GM23248 (cell line): Measurements from ENCODE around the gene DOK5. TPM values are rescaled to one million over a fixed set of nuclear protein-coding genes. Genes with fewer than 3 reads are reported as not detected.

ENCODE experiments used
- DNase-seq: peaks from one replicate; pipeline ENCODE4 v3.0.0-alpha.2; 2015
- H2AFZ ChIP-seq: fragments of 200-600 bp; sonication (generic); 2 replicates; pipeline ENCODE4 v1.6.1; 2016; ENCODE audit warnings: antibody characterized with exemption
- H3F3A ChIP-seq: fragments of 200-600 bp; sonication (generic); 2 replicates; pipeline ENCODE4 v1.6.1; 2016; ENCODE audit warnings: mild to moderate bottlenecking, antibody characterized with exemption, mixed run types; ENCODE audit not compliant: insufficient read depth
- H3K27ac ChIP-seq: fragments of 200-600 bp; sonication (generic); 2 replicates; pipeline ENCODE4 v1.5.1; 2016; ENCODE audit warnings: mild to moderate bottlenecking
- H3K27me3 ChIP-seq: fragments of 200-600 bp; sonication (generic); replicated peaks from 2 replicates; pipeline ENCODE4 v1.6.1; 2016; ENCODE audit warnings: mild to moderate bottlenecking; ENCODE audit not compliant: insufficient read depth
- H3K36me3 ChIP-seq: fragments of 200-600 bp; sonication (generic); 2 replicates; pipeline ENCODE4 v1.6.1; 2016; ENCODE audit warnings: low read depth, mild to moderate bottlenecking
- H3K4me1 ChIP-seq: fragments of 200-600 bp; sonication (generic); 2 replicates; pipeline ENCODE4 v1.6.1; 2016; ENCODE audit warnings: mild to moderate bottlenecking; ENCODE audit not compliant: insufficient read depth
- H3K4me2 ChIP-seq: fragments of 200-600 bp; sonication (generic); one replicate; pipeline ENCODE4 v1.6.1; 2016; ENCODE audit warnings: mild to moderate bottlenecking; ENCODE audit not compliant: unreplicated experiment
- H3K4me3 ChIP-seq: fragments of 200-600 bp; sonication (generic); 2 replicates; pipeline ENCODE4 v1.5.1; 2016; ENCODE audit warnings: mild to moderate bottlenecking
- H3K79me2 ChIP-seq: fragments of 200-600 bp; sonication (generic); 2 replicates; pipeline ENCODE4 v1.6.1; 2016; ENCODE audit warnings: mild to moderate bottlenecking; ENCODE audit not compliant: insufficient read depth
- H3K9ac ChIP-seq: fragments of 200-600 bp; sonication (generic); 2 replicates; pipeline ENCODE4 v1.6.1; 2016; ENCODE audit warnings: mild to moderate bottlenecking
- H3K9me2 ChIP-seq: fragments of 200-600 bp; sonication (generic); 2 replicates; pipeline ENCODE4 v1.6.1; 2016; ENCODE audit warnings: mixed run types, mild to moderate bottlenecking, moderate library complexity; ENCODE audit not compliant: insufficient read depth
- H3K9me3 ChIP-seq: fragments of 200-600 bp; sonication (generic); one replicate; pipeline ENCODE4 v1.6.1; 2017; ENCODE audit warnings: low read depth
- H4K20me1 ChIP-seq: fragments of 200-600 bp; sonication (generic); 2 replicates; pipeline ENCODE4 v1.6.0; 2016; ENCODE audit not compliant: insufficient read depth
- EZH2 ChIP-seq: fragments of 200-600 bp; sonication (generic); IDR thresholded peaks from 2 replicates; pipeline ENCODE4 v1.6.1; 2018; ENCODE audit warnings: antibody characterized with exemption, mild to moderate bottlenecking; ENCODE audit not compliant: insufficient read depth, poor library complexity, severe bottlenecking
- EZH2phosphoT487 ChIP-seq: fragments of 200-600 bp; sonication (generic); IDR thresholded peaks from 2 replicates; pipeline ENCODE4 v1.6.1; 2018; ENCODE audit warnings: antibody characterized with exemption, moderate library complexity, mild to moderate bottlenecking, low read depth; ENCODE audit not compliant: insufficient read depth
- WGBS, 2 experiments: methylation state at CpG; one replicate each; pipeline ENCODE4 v1.1.6; 2015 to 2017; ENCODE audit warnings: low lambda C conversion rate in 2 of 2, low coverage in 1 of 2; ENCODE audit errors: missing lambda C conversion rate in 2 of 2; 5-methylcytosine and 5-hydroxymethylcytosine counted together
- in situ Hi-C: fragments of 300-500 bp; cut with MboI; formaldehyde crosslinking; loops from 2 replicates; pipeline ENCODE4 v1.15.0; 2020
- polyA plus RNA-seq: library from polyadenylated mRNA; unstranded; fragments of >200 nt; fragmentation: Nextera tagmentation; extraction: Ambion mirVana; gene quantifications from 2 replicates; pipeline ENCODE4 v1.2.1, GENCODE V29; 2016
- total RNA-seq: library from RNA; depleted of rRNA; stranded (reverse); fragments of >200 nt; shearing (Covaris generic); gene quantifications from 2 replicates; pipeline ENCODE4 v1.2.3, GENCODE V29; 2014

Gene DOK5
- total and polyA plus RNA-seq, 2 experiments from 2014 or later, result 10.8 to 16.1 TPM

GRCh38 chr20:54654450-54654849, 179.1 kb downstream of the DOK5 start:
- Histone ChIP-seq H3K4me1 (peaks cover 17% of the 10 kb centered on the region), H3K36me3 (no peaks in the 10 kb centered on the region), H4K20me1 (no peaks in the 10 kb centered on the region), H3F3A (peaks cover 19% of the 10 kb centered on the region), H3K9me2 (no peaks in the 10 kb centered on the region), H3K9ac (no peak overlapping the region), H3K27ac (no peak overlapping the region), H3K4me3 (no peak overlapping the region), H3K4me2 (no peak overlapping the region), H3K79me2 (no peaks in the 10 kb centered on the region), H3K27me3 (no peaks in the 10 kb centered on the region), H2AFZ (no peak overlapping the region), H3K9me3 (no peaks in the 10 kb centered on the region)
- TF ChIP-seq EZH2, result no peak
- TF ChIP-seq EZH2phosphoT487, result no peak
- in situ Hi-C loops, result no loop called here
- 84 to 88% methylated on average over 4 of the region's 4 CpGs for WGBS, 2 experiments
- DNase-seq, result no peak

- no peaks in the 10 kb centered on the region for H3K4me1 ChIP-seq
- H3K9me2 ChIP-seq, result no peaks in the 10 kb centered on the region
- in situ Hi-C loops, result no loop called here
- no peak for DNase-seq
- H2AFZ ChIP-seq, result no peak overlapping the region
- H4K20me1 ChIP-seq, result no peaks in the 10 kb centered on the region
- H3F3A ChIP-seq, result no peaks in the 10 kb centered on the region
- H3K9ac ChIP-seq, result no peak overlapping the region
- no peak overlapping the region for H3K4me3 ChIP-seq
- no peak overlapping the region for H3K4me2 ChIP-seq
- H3K36me3 ChIP-seq, result no peaks in the 10 kb centered on the region
- H3K9me3 ChIP-seq, result no peaks in the 10 kb centered on the region
- no peaks in the 10 kb centered on the region for H3K27me3 ChIP-seq
- H3K27ac ChIP-seq, result no peak overlapping the region
- WGBS, 2 experiments, result 47 to 49% methylated on average over 2 of the region's 2 CpGs
- TF ChIP-seq EZH2phosphoT487 (no peak), EZH2 (no peak)
- H3K79me2 ChIP-seq, result no peaks in the 10 kb centered on the region
Observed at GRCh38 chr20:54657268-54657826, 182.0 kb downstream of the DOK5 start.

- H3K9me3 ChIP-seq, result no peaks in the 10 kb centered on the region
- H3K9ac ChIP-seq, result no peak overlapping the region
- no peak for DNase-seq
- no peaks in the 10 kb centered on the region for H3K4me1 ChIP-seq
- WGBS, 2 experiments, result 74 to 79% methylated on average over 5 of the region's 5 CpGs
- no peaks in the 10 kb centered on the region for H3K79me2 ChIP-seq
- H3K4me2 ChIP-seq, result no peak overlapping the region
- H4K20me1 ChIP-seq, result no peaks in the 10 kb centered on the region
- no peak overlapping the region for H2AFZ ChIP-seq
- no peak overlapping the region for H3K4me3 ChIP-seq
- no peaks in the 10 kb centered on the region for H3F3A ChIP-seq
- no peaks in the 10 kb centered on the region for H3K9me2 ChIP-seq
- TF ChIP-seq EZH2 (no peak), EZH2phosphoT487 (no peak)
- H3K27me3 ChIP-seq, result no peaks in the 10 kb centered on the region
- H3K27ac ChIP-seq, result no peak overlapping the region
- in situ Hi-C loops, result no loop called here
- no peaks in the 10 kb centered on the region for H3K36me3 ChIP-seq
Observed at GRCh38 chr20:54658525-54658924, 183.1 kb downstream of the DOK5 start.

GRCh38 chr20:54661265-54661664, 185.9 kb downstream of the DOK5 start:
- Histone ChIP-seq H3K27ac (no peak overlapping the region), H3K4me1 (no peaks in the 10 kb centered on the region), H3F3A (no peaks in the 10 kb centered on the region), H3K9me2 (no peaks in the 10 kb centered on the region), H2AFZ (no peak overlapping the region), H3K27me3 (no peaks in the 10 kb centered on the region), H3K4me2 (no peak overlapping the region), H3K36me3 (no peaks in the 10 kb centered on the region), H4K20me1 (no peaks in the 10 kb centered on the region), H3K79me2 (no peaks in the 10 kb centered on the region), H3K4me3 (no peak overlapping the region), H3K9ac (no peak overlapping the region), H3K9me3 (no peaks in the 10 kb centered on the region)
- no peak for TF ChIP-seq EZH2phosphoT487
- TF ChIP-seq EZH2, result no peak
- in situ Hi-C loops, result no loop called here
- DNase-seq, result no peak
- WGBS, 2 experiments, result 35 to 37% methylated on average over 3 of the region's 3 CpGs

GRCh38 chr20:54661880-54662465, 186.6 kb downstream of the DOK5 start:
- Histone ChIP-seq H3K27me3 (no peaks in the 10 kb centered on the region), H3K79me2 (no peaks in the 10 kb centered on the region), H3K9ac (no peak overlapping the region), H4K20me1 (no peaks in the 10 kb centered on the region), H3F3A (no peaks in the 10 kb centered on the region), H2AFZ (no peak overlapping the region), H3K36me3 (no peaks in the 10 kb centered on the region), H3K4me3 (no peak overlapping the region), H3K9me2 (no peaks in the 10 kb centered on the region), H3K27ac (no peak overlapping the region), H3K4me1 (no peaks in the 10 kb centered on the region), H3K9me3 (no peaks in the 10 kb centered on the region), H3K4me2 (no peak overlapping the region)
- no peak for TF ChIP-seq EZH2phosphoT487
- no peak for TF ChIP-seq EZH2
- no peak for DNase-seq
- in situ Hi-C loops, result no loop called here
- WGBS, 2 experiments, result 53 to 55% methylated on average over 8 of the region's 8 CpGs
